Ovary (tissue), 3 donors: Measurements from ENCODE around the gene CD200.

Source experiments
- EP300 ChIP-seq: sonication (generic); formaldehyde crosslinking; IDR thresholded peaks from one replicate; pipeline ENCODE4 v1.6.1; 2017; ENCODE audit warnings: antibody characterized with exemption
- POLR2A ChIP-seq: fragments of 450-650 bp; IDR thresholded peaks from one replicate; pipeline ENCODE4 v1.6.1; 2017; ENCODE audit warnings: antibody characterized with exemption, mild to moderate bottlenecking, moderate library complexity
- TF ChIP-seq, protein P1 (sequence below), 3 donors: fragments of 450-650 bp in 2 of 3; fragments of 200-600 bp in 1 of 3; IDR thresholded peaks; one replicate each; pipeline versions ENCODE4 v1.5.1 to v1.8.0; 2016 to 2022; ENCODE audit warnings: antibody characterized with exemption in 3 of 3, mild to moderate bottlenecking in 1 of 3
- donor health status: DM: no; HTN: no; CAD: no.

DNA sequence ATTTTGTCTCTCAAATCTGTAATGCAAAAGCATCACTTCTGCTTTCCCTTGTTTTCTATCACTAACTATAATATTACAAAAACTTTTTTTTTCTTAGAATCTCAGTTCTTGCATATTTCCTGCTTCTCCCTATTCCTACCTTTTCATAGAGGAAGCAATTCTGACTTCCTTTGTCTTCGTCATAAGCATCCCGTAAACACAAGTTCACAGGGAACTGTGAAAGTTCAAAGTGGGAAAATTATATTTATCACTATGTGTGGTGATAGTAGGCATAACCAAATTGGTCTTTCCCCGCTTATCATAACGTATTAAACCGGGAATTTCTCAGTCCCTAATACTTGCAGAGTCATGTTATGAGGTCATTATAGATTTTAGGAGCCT is 22.3 kb downstream of the CD200 start:
- TF ChIP-seq, protein P1, sequence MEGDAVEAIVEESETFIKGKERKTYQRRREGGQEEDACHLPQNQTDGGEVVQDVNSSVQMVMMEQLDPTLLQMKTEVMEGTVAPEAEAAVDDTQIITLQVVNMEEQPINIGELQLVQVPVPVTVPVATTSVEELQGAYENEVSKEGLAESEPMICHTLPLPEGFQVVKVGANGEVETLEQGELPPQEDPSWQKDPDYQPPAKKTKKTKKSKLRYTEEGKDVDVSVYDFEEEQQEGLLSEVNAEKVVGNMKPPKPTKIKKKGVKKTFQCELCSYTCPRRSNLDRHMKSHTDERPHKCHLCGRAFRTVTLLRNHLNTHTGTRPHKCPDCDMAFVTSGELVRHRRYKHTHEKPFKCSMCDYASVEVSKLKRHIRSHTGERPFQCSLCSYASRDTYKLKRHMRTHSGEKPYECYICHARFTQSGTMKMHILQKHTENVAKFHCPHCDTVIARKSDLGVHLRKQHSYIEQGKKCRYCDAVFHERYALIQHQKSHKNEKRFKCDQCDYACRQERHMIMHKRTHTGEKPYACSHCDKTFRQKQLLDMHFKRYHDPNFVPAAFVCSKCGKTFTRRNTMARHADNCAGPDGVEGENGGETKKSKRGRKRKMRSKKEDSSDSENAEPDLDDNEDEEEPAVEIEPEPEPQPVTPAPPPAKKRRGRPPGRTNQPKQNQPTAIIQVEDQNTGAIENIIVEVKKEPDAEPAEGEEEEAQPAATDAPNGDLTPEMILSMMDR (IDR thresholded peaks at IDR 0.05), result no peak
- TF ChIP-seq EP300, result no peak
- no peak for TF ChIP-seq POLR2A
